Lower leg skin (tissue), 4 donors: ENCODE results near the gene TMEM260. TPM values are rescaled to one million over a fixed set of nuclear protein-coding genes. Genes with fewer than 3 reads are reported as not detected.

Experiments
- DNase-seq, 2 donors: peaks; one replicate each; pipeline ENCODE4 v3.0.0-alpha.2; 2019; ENCODE audit warnings: low spot score in 2 of 2
- H3K4me3 ChIP-seq: fragments of 200-600 bp; sonication (generic); 2 replicates; pipeline ENCODE4 v1.5.1; 2017; ENCODE audit warnings: mild to moderate bottlenecking, low read depth; ENCODE audit not compliant: poor library complexity, severe bottlenecking
- POLR2A ChIP-seq, 2 donors: fragments of 450-650 bp; IDR thresholded peaks; one replicate each; pipeline ENCODE4 v1.6.1; 2016 to 2017; ENCODE audit warnings: antibody characterized with exemption in 2 of 2, mild to moderate bottlenecking in 1 of 2, moderate library complexity in 1 of 2
- WGBS, 2 donors: methylation state at CpG; one replicate each; pipeline ENCODE4 v1.1.5; 2018; 5-methylcytosine and 5-hydroxymethylcytosine counted together
- intact Hi-C: fragments of 100-400 bp; cut with DNase I; formaldehyde crosslinking; loops from one replicate; pipeline ENCODE4 v1.15.0; 2023; ENCODE audit warnings: low total_unique reads
- total RNA-seq, 4 donors: library from RNA; depleted of rRNA; stranded (reverse); fragments of >200 nt; gene quantifications; one replicate each; pipeline ENCODE4 v1.1.0, GENCODE V29; 2016
- TF ChIP-seq, protein P1 (sequence below), 3 donors: fragments of 450-650 bp; IDR thresholded peaks; one replicate each; pipeline ENCODE4 v1.5.1; 2016; ENCODE audit warnings: antibody characterized with exemption in 3 of 3, mild to moderate bottlenecking in 3 of 3, moderate library complexity in 2 of 3

Gene TMEM260
- total RNA-seq, 4 donors from 2014 or later, result 11.9 to 33.9 (median 22.1) TPM

DNA sequence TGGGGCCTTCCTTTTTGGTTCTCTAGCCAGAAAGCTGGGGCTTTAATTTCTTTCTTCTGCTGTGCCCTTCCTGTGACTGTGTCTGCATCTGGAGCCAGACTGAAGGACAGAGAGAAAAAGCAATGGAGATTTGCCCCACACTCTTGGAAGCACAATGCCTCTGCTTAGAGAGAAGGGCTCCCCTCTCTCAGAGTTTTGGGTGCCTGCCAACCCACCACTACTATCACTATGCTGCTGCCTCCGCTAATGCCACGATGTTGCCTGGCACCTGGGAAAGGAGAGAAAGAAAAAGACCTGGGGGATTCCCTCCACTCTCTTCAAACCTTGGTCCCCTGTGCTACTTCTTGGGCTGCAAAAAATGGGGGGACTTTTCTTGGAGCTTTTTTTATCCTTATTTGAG, 52.6 kb downstream of the TMEM260 start:
- TF ChIP-seq, protein P1, sequence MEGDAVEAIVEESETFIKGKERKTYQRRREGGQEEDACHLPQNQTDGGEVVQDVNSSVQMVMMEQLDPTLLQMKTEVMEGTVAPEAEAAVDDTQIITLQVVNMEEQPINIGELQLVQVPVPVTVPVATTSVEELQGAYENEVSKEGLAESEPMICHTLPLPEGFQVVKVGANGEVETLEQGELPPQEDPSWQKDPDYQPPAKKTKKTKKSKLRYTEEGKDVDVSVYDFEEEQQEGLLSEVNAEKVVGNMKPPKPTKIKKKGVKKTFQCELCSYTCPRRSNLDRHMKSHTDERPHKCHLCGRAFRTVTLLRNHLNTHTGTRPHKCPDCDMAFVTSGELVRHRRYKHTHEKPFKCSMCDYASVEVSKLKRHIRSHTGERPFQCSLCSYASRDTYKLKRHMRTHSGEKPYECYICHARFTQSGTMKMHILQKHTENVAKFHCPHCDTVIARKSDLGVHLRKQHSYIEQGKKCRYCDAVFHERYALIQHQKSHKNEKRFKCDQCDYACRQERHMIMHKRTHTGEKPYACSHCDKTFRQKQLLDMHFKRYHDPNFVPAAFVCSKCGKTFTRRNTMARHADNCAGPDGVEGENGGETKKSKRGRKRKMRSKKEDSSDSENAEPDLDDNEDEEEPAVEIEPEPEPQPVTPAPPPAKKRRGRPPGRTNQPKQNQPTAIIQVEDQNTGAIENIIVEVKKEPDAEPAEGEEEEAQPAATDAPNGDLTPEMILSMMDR (IDR thresholded peaks at IDR 0.05), result no peak
- TF ChIP-seq POLR2A (IDR thresholded peaks at IDR 0.05), result no peak
- intact Hi-C loops, result no loop called here
- no peak for DNase-seq
- H3K4me3 ChIP-seq, result no peak overlapping the region
- WGBS, 2 donors, result 98 to 100% methylated on average over 2 of the region's 2 CpGs

DNA sequence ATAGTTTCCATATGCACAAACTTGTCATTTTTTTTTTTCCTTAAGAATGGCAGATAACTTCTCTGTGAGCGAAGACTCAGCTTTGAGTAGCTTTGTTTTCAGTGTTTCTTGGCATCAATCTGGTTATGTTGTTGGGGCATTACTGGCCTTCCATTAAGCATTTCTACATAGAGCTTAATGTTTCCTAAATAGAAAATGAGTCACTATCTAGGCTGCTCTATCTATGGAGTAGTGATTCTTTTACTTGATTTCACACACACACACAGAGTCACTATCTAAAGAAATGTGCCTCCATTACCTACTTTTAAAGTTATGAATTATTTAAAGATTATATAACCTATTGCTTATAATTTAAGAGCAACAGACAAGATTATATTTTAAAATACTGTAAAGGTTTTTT, 53.9 kb downstream of the TMEM260 start:
- 90 to 95% methylated on average over 1 of the region's 1 CpG for WGBS, 2 donors

DNA sequence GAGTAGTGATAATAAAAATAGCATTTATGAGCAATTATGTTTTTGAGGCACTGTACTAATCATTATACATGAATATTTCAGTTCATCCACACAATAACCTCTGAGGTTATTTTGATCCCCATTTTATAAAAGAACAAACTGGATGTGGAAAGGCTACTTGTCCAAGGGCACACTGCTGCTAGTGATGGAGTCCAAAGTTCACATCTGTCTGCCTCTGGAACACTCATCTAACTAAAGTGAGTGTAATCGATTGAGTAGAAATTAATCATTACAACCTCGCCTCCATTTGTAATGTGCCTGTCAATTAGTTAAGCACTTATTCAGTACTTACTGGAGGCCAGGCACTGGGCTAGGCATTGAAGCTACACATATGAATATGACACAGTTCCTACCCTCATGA, 55.4 kb downstream of the TMEM260 start:
- 94 to 97% methylated on average over 2 of the region's 2 CpGs for WGBS, 2 donors
- H3K4me3 ChIP-seq, result no peak overlapping the region
- TF ChIP-seq, protein P1 (IDR thresholded peaks at IDR 0.05), result no peak
- TF ChIP-seq POLR2A (IDR thresholded peaks at IDR 0.05), result no peak
- DNase-seq, result no peak
- intact Hi-C loops, result no loop called here

More for the DNA sequence above, 53.9 kb downstream of the TMEM260 start:
- intact Hi-C loops, result no loop called here
- no peak for DNase-seq
- TF ChIP-seq, protein P1 (IDR thresholded peaks at IDR 0.05), result no peak
- no peak for TF ChIP-seq POLR2A (IDR thresholded peaks at IDR 0.05)
- no peak overlapping the region for H3K4me3 ChIP-seq

DNA sequence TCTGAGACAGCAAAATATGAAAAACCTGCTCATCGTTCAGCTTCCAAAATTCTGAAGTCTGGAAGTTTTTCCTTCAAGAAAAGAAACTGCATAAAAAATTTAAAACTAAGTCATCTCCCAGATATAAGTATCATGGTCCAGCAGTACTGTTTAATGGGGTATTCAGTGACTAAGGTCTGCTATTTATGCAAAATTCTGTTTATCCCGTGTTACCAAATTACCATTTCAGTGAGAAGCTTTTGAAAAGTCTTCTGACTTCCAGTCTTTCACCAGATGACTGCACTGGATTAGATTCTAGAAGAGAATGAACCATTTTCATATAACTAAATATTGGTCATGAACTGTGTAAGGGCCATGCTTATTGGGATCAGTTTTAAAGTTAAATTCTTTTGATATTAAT, 67.9 kb downstream of the TMEM260 start:
- DNase-seq, result no peak
- WGBS, 2 donors, result 82 to 83% methylated on average over 2 of the region's 2 CpGs
- TF ChIP-seq POLR2A (IDR thresholded peaks at IDR 0.05), result no peak
- TF ChIP-seq, protein P1 (IDR thresholded peaks at IDR 0.05), result no peak
- no peak overlapping the region for H3K4me3 ChIP-seq
- intact Hi-C loops, result no loop called here

DNA sequence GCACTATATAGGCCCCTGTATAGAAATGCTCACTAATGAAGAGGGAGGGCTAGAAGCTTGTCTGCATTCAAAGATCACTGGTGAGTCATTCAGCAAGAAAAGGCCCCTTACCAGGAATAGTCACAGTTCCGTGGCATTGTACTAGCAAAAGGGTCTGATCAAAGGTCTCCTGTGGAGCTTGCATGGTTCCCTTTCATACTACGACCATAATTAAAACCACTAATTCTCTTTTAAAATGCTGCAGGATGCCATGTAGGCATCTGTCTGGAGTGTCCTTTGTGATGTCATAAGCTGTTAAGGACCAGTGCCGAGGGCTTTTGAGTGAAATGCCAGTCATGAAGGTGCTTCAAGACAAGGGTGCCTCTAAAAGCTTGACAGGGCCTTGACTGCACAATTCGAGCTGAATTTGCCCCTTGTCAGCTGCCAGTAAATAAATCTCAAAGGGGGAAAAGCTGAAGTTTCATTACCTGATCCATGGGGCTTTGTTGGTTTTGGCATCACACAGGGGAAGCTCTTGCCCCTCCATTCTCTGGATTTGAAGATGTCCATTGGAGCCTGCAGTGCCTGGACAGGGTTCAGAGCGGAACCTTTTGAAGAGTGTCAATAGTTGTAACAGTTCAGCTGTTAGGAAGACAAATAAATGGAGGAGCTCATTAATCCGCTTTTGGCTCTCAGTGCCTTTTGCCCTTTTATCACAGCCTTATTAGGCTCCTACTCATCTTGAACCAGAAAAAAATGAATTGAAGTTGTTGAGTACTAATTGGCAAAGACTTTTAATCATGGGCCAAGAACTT, 69.1 kb downstream of the TMEM260 start:
- no peak for DNase-seq
- 85% methylated on average over 6 of the region's 6 CpGs for whole genome bisulfite sequencing, 2 donors
- TF ChIP-seq POLR2A (IDR thresholded peaks at IDR 0.05), result no peak
- TF ChIP-seq, protein P1 (IDR thresholded peaks at IDR 0.05), result no peak
- no peak overlapping the region for H3K4me3 ChIP-seq
- intact Hi-C loops, result no loop called here

DNA sequence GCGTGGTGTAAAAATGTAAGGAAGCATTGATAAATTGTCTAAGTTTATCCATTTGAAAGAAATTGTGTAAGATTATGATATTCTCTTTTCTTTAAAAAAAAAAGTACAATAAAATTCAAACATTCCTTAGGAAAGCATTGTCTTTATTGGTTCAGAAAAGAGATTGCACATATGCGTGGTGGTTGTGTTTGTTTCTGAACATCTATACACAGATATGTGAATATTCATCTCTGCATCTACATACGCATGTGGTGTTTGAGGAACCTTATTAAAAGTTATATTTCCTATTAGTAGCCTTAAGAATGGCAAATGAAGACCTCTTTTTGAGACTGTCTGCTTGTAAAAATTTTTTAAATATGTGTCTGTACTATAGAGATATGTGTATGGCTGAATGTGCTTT, 69.8 kb downstream of the TMEM260 start:
- intact Hi-C loops, result no loop called here
- no peak for DNase-seq
- no peak overlapping the region for H3K4me3 ChIP-seq
- 93 to 95% methylated on average over 3 of the region's 3 CpGs for WGBS, 2 donors
- no peak for TF ChIP-seq POLR2A (IDR thresholded peaks at IDR 0.05)
- TF ChIP-seq, protein P1 (IDR thresholded peaks at IDR 0.05), result no peak
